Ovary (tissue), 9 donors: ENCODE results near the gene COL6A3. TPM values are rescaled to one million over a fixed set of nuclear protein-coding genes. Genes with fewer than 3 reads are reported as not detected.

ENCODE experiments used
- DNase-seq, 5 donors: peaks; one replicate each; pipeline ENCODE4 v3.0.0-alpha.2; 2019 to 2020
- H3K27ac ChIP-seq, 2 donors: fragments of 200-600 bp; one replicate each; pipeline versions ENCODE4 v1.5.1 to v1.8.0; 2019 to 2022
- H3K27me3 ChIP-seq: fragments of 200-600 bp; one replicate; pipeline ENCODE4 v1.8.0; 2022
- H3K36me3 ChIP-seq: fragments of 200-600 bp; sonication (generic); one replicate; pipeline ENCODE4 v1.5.1; 2019
- H3K4me1 ChIP-seq: one replicate; pipeline ENCODE4 v1.8.1; 2013; ENCODE audit warnings: mild to moderate bottlenecking, moderate library complexity; ENCODE audit not compliant: insufficient read depth
- H3K4me3 ChIP-seq: fragments of 200-600 bp; sonication (generic); one replicate; pipeline ENCODE4 v1.5.1; 2017
- H3K9me3 ChIP-seq, 2 donors: fragments of 200-600 bp in 1 of 2; sonication (generic) in 1 of 2; one replicate each; pipeline versions ENCODE4 v1.5.1 to v1.8.1; 2013 to 2019; ENCODE audit warnings: mild to moderate bottlenecking in 1 of 2, moderate library complexity in 1 of 2
- CTCF ChIP-seq, 3 donors: fragments of 450-650 bp in 2 of 3; fragments of 200-600 bp in 1 of 3; IDR thresholded peaks; one replicate each; pipeline versions ENCODE4 v1.5.1 to v1.8.0; 2016 to 2022; ENCODE audit warnings: antibody characterized with exemption in 3 of 3, mild to moderate bottlenecking in 1 of 3
- EP300 ChIP-seq: sonication (generic); formaldehyde crosslinking; IDR thresholded peaks from one replicate; pipeline ENCODE4 v1.6.1; 2017; ENCODE audit warnings: antibody characterized with exemption
- POLR2A ChIP-seq: fragments of 450-650 bp; IDR thresholded peaks from one replicate; pipeline ENCODE4 v1.6.1; 2017; ENCODE audit warnings: antibody characterized with exemption, mild to moderate bottlenecking, moderate library complexity
- WGBS, 3 donors: extraction: QIAGEN DNeasy Blood & Tissue Kit in 1 of 3; methylation state at CpG; one replicate each; pipeline versions ENCODE4 v1.1.5 to v1.1.7; 2013 to 2017; 5-methylcytosine and 5-hydroxymethylcytosine counted together
- intact Hi-C, 4 donors: fragments of 100-400 bp; cut with DNase I; formaldehyde crosslinking; loops; one replicate each; pipeline versions ENCODE4 v1.11.0 to v1.15.1; 2022 to 2023
- polyA plus RNA-seq, 2 donors: library from polyadenylated mRNA; stranded (reverse); fragments of 200-250 nt in 1 of 2; fragments of 350-450 nt in 1 of 2; fragmentation: Illumina TruSeq in 1 of 2; extraction: RNeasy Lipid Tissue Mini Kit (QIAGEN cat#74804) in 1 of 2; gene quantifications; one replicate each; pipeline ENCODE4 v1.2.3, GENCODE V29; 2013 to 2014
- total RNA-seq, 7 donors: library from RNA; depleted of rRNA in 2 of 7; stranded (reverse); fragments of >200 nt in 2 of 7; fragmentation: NEBNext Ultra II Directional in 3 of 7; extraction: Animal tissue kit (Norgen Biotek cat#: 25700) in 3 of 7; gene quantifications; one replicate each; pipeline versions ENCODE4 v1.1.0 to v1.2.4, GENCODE V29; 2016 to 2023
- donor health status: DM: no; HTN: no; CAD: no; lungs with moderate emphysema.
- donor health status: DM: no; HTN: no; CAD: no.
- donor health status: Bipolar disorder and iron deficiency.
- donor health status: DM: yes; HTN: yes; CAD: no.
- donor health status: DM: no; HTN: no; CAD: no.
- donor health status: DM: yes; HTN: yes; CAD: no.

COL6A3 gene
- total and polyA plus RNA-seq, 9 donors = 105 to 520 (median 378) TPM

DNA sequence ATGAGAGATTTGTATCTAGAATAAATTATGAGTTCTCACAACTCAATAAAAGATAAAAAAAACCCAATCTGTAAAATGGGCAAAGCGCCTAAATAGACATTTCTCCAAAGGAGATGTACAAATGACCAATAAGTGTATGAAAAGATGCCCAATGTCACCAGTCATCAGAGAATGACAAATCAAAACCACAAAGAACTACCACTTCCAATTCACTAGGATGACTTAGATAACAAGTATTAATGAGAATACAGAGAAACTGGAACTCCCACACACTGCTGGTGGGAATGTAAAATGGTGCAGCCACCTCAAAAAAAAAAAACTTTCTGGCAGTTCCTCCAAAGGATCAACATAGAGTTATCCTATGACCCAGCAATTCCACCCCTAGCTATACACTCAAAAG lies 17.4 kb upstream of the COL6A3 start:
- H3K4me1 ChIP-seq = peaks cover 15% of the 10 kb centered on the region
- H3K27me3 ChIP-seq = no peaks in the 10 kb centered on the region
- DNase-seq = no peak
- H3K27ac ChIP-seq = no peak overlapping the region
- no peaks in the 10 kb centered on the region for H3K36me3 ChIP-seq
- H3K4me3 ChIP-seq = no peak overlapping the region
- no peaks in the 10 kb centered on the region for H3K9me3 ChIP-seq
- no peak for TF ChIP-seq CTCF (IDR thresholded peaks at IDR 0.05)
- no peak for TF ChIP-seq EP300
- no peak for TF ChIP-seq POLR2A
- intact Hi-C loops = no loop called here
- WGBS, 3 donors = 95 to 100% (median 98%) methylated on average over 1 of the region's 1 CpG

DNA sequence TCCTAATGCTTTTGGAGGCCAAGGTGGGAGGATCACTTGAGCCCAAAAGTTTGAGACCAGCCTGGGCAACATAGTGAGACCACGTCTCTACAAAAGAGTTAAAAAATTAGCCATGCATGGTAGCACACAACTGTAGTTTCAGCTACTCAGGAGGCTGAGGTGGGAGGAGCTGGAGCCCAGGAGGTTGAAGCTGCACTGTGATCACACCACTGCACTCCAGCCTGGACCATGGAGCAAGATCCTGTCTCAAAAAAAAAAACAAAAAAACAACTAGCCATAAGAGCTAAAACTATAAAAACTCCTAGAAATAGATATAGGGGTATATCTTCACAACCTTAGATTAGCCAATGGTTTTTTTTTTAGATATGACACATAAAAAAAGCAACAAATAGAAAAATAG lies 16.9 kb upstream of the COL6A3 start:
- H3K27me3 ChIP-seq = no peaks in the 10 kb centered on the region
- no peaks in the 10 kb centered on the region for H3K36me3 ChIP-seq
- no peaks in the 10 kb centered on the region for H3K9me3 ChIP-seq
- WGBS, 3 donors = 93 to 97% (median 96%) methylated on average over 1 of the region's 1 CpG
- intact Hi-C loops = no loop called here
- no peak overlapping the region for H3K4me3 ChIP-seq
- H3K27ac ChIP-seq = no peak overlapping the region
- TF ChIP-seq CTCF (IDR thresholded peaks at IDR 0.05) (no peak), EP300 (no peak), POLR2A (no peak)
- H3K4me1 ChIP-seq = peaks cover 15% of the 10 kb centered on the region
- DNase-seq = no peak

- WGBS, 3 donors = 84 to 86% (median 85%) methylated on average over 3 of the region's 3 CpGs
- no peaks in the 10 kb centered on the region for H3K27me3 ChIP-seq
- H3K27ac ChIP-seq = no peak overlapping the region
- intact Hi-C loops = no loop called here
- H3K9me3 ChIP-seq = no peaks in the 10 kb centered on the region
- no peaks in the 10 kb centered on the region for H3K36me3 ChIP-seq
- no peak for DNase-seq
- H3K4me3 ChIP-seq = no peak overlapping the region
- TF ChIP-seq POLR2A (no peak), CTCF (IDR thresholded peaks at IDR 0.05) (no peak), EP300 (no peak)
- peaks cover 10% of the 10 kb centered on the region for H3K4me1 ChIP-seq
These were observed 15.8 kb upstream of the COL6A3 start for GRCh38 chr2:237429753-237430152.

DNA sequence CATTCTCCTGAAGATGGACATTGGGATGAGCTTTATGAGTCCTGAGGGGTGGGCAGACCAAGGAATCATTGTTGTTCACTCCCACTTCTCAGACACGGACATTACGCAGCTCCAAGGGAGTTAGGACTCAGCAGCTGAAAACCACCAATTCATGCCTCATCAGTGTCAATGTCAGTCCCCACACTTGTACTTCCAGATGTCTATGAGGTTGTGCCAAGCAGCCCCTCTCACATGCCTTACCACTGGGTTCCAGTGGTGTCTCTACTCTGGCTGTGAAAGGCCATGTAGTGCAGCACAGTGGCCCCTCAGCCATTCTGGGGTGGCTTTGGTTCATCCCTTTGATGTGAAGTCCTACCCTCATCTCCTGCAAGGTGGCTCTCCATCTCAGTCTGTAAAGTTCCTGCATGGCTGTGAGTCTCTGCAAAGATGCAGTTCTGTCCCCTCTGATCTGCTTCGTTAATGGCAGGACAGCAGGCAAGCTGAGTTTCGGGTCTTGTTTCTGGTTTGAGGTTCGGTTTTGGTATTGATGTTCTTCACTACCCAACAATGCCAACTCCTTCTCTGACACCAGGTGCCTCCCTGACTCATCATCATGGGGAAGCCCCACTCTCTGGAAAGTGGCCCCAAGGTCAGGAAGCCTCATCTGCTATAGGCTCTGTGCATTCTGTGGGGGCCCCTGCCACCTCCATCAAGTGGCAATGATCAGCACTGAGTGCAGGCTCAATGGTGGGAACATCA lies 14.0 kb upstream of the COL6A3 start:
- DNase-seq = no peak
- H3K9me3 ChIP-seq = no peaks in the 10 kb centered on the region

More for the DNA sequence above, 14.0 kb upstream of the COL6A3 start:
- WGBS, 3 donors = 89 to 97% (median 91%) methylated on average over 5 of the region's 5 CpGs
- TF ChIP-seq EP300 (no peak), POLR2A (no peak), CTCF (IDR thresholded peaks at IDR 0.05) (no peak)
- intact Hi-C loops = no loop called here
- H3K4me1 ChIP-seq = peaks cover 10% of the 10 kb centered on the region
- no peak overlapping the region for H3K27ac ChIP-seq
- no peaks in the 10 kb centered on the region for H3K36me3 ChIP-seq
- H3K4me3 ChIP-seq = no peak overlapping the region
- no peaks in the 10 kb centered on the region for H3K27me3 ChIP-seq
